Endothelial cell of umbilical vein (primary cell): ENCODE data around the gene PRCD. TPM values are rescaled to one million over a fixed set of nuclear protein-coding genes. Genes with fewer than 3 reads are reported as not detected.

Source experiments
- BruUV-seq: library from RNA; stranded (reverse); fragments of 400-500 nt; replicated peaks from 2 replicates; lab custom pipeline; 2021; lab: Mats Ljungman, UMichigan
- CTCF ChIA-PET: fragments of 300-600, 350-600 bp; sonication (Branson Sonifier 250); formaldehyde crosslinking; loops from one replicate; lab custom pipeline; 2021; ENCODE audit warnings: antibody characterized with exemption, inconsistent platforms; lab: Charles Lee
- POLR2A ChIA-PET: fragments of 300-600, 350-600 bp; sonication (Branson Sonifier 250); formaldehyde crosslinking; loops from one replicate; lab custom pipeline; 2021; ENCODE audit warnings: antibody characterized with exemption, inconsistent platforms; lab: Charles Lee
- DNase-seq: peaks from one replicate; pipeline ENCODE4 v3.0.0-alpha.2; 2011; ENCODE audit warnings: low read depth, low spot score
- FAIRE-seq: peaks from 2 replicates; lab custom pipeline; 2011; peaks lifted over from hg19 to GRCh38; lab: Jason Lieb, UNC
- H2AFZ ChIP-seq: 2 replicates; pipeline ENCODE4 v1.6.0; 2012; ENCODE audit warnings: low read depth, low read length, control low read depth, inconsistent platforms
- H3K27ac ChIP-seq: 2 replicates; pipeline ENCODE4 v1.5.1; 2011; ENCODE audit warnings: low read depth, mild to moderate bottlenecking, control low read depth, low read length, moderate library complexity; ENCODE audit not compliant: insufficient read depth
- H3K27me3 ChIP-seq, 2 experiments: 2 replicates each; pipeline versions ENCODE4 v1.6.0 to v1.6.1; 2011; ENCODE audit warnings: low read length in 2 of 2, mixed read lengths in 1 of 2; ENCODE audit not compliant: control insufficient read depth in 2 of 2, insufficient read depth in 2 of 2
- H3K36me3 ChIP-seq, 2 experiments: 2 replicates in 1 of 2; 3 replicates in 1 of 2; pipeline ENCODE4 v1.5.1; 2011; ENCODE audit warnings: low read length in 2 of 2, mild to moderate bottlenecking in 1 of 2, moderate library complexity in 1 of 2; ENCODE audit not compliant: control insufficient read depth in 2 of 2, insufficient read depth in 2 of 2; ENCODE audit errors: extremely low read depth in 1 of 2
- H3K4me1 ChIP-seq: 3 replicates; pipeline ENCODE4 v1.5.1; 2011; ENCODE audit warnings: mild to moderate bottlenecking, low read length; ENCODE audit not compliant: control insufficient read depth, insufficient read depth; ENCODE audit errors: extremely low read depth
- H3K4me2 ChIP-seq: 2 replicates; pipeline ENCODE4 v1.6.1; 2011; ENCODE audit warnings: low read length, control low read depth, mixed read lengths; ENCODE audit not compliant: insufficient read depth
- H3K4me3 ChIP-seq, 3 experiments: fragments of 200-600 bp in 1 of 3; sonication (generic), shearing (Covaris generic) in 1 of 3; replicated peaks in 1 of 3; 2 replicates each; pipeline ENCODE4 v1.5.1; 2011 to 2016; ENCODE audit warnings: control low read depth in 3 of 3, low read length in 3 of 3, mild to moderate bottlenecking in 2 of 3, inconsistent platforms in 1 of 3, low read depth in 1 of 3, moderate library complexity in 1 of 3; ENCODE audit not compliant: insufficient read depth in 1 of 3
- H3K79me2 ChIP-seq: 2 replicates; pipeline ENCODE4 v1.6.0; 2012; ENCODE audit warnings: low read length, inconsistent platforms; ENCODE audit not compliant: control insufficient read depth, insufficient read depth
- H3K9ac ChIP-seq: replicated peaks from 2 replicates; pipeline ENCODE3; 2011; ENCODE audit warnings: low read length, control low read depth; ENCODE audit not compliant: insufficient read depth; ENCODE audit errors: extremely low read depth
- H3K9me1 ChIP-seq: replicated peaks from 3 replicates; pipeline ENCODE4 v1.6.0; 2011; ENCODE audit warnings: mild to moderate bottlenecking, low read length; ENCODE audit not compliant: control insufficient read depth, insufficient read depth; ENCODE audit errors: extremely low read depth
- H3K9me3 ChIP-seq: replicated peaks from 2 replicates; pipeline ENCODE4 v1.5.1; 2012; ENCODE audit warnings: low read length, inconsistent platforms; ENCODE audit not compliant: control insufficient read depth, insufficient read depth
- H4K20me1 ChIP-seq: replicated peaks from 2 replicates; pipeline ENCODE3; 2011; ENCODE audit warnings: mild to moderate bottlenecking, low read length; ENCODE audit not compliant: control insufficient read depth, insufficient read depth; ENCODE audit errors: extremely low read depth
- CTCF ChIP-seq, 2 donors: IDR thresholded peaks; 1 replicate in 1 of 2; 2 replicates in 1 of 2; pipeline ENCODE4 v1.5.1; 2011; ENCODE audit warnings: low read length in 2 of 2, mild to moderate bottlenecking in 2 of 2, moderate library complexity in 2 of 2, control low read depth in 1 of 2, inconsistent platforms in 1 of 2, low read depth in 1 of 2; ENCODE audit not compliant: insufficient read depth in 1 of 2; ENCODE audit errors: extremely low read depth in 1 of 2
- EZH2 ChIP-seq: IDR thresholded peaks from 2 replicates; pipeline ENCODE4 v1.6.1; 2012; ENCODE audit warnings: borderline replicate concordance, low read depth, mild to moderate bottlenecking, moderate library complexity, low read length, inconsistent platforms; ENCODE audit not compliant: severe bottlenecking
- FOS ChIP-seq: IDR thresholded peaks from 2 replicates; pipeline ENCODE4 v1.6.1; 2011; ENCODE audit warnings: mild to moderate bottlenecking, low read length, moderate library complexity, borderline replicate concordance; ENCODE audit not compliant: insufficient read depth
- GATA2 ChIP-seq: IDR thresholded peaks from 2 replicates; pipeline ENCODE4 v1.7.0; 2011; ENCODE audit warnings: low read depth, mild to moderate bottlenecking, moderate library complexity, mixed read lengths, low read length; ENCODE audit not compliant: insufficient read length, insufficient read depth
- JUN ChIP-seq: IDR thresholded peaks from 2 replicates; pipeline ENCODE4 v1.6.1; 2011; ENCODE audit warnings: borderline replicate concordance, low read depth; ENCODE audit not compliant: insufficient read length, insufficient read depth
- MAX ChIP-seq: IDR thresholded peaks from 2 replicates; pipeline ENCODE4 v1.6.1; 2011; ENCODE audit not compliant: insufficient read depth, insufficient read length
- MYC ChIP-seq: IDR thresholded peaks from one replicate; pipeline ENCODE4 v1.6.1; 2011; ENCODE audit warnings: mild to moderate bottlenecking, low read depth, low read length
- POLR2A ChIP-seq: IDR thresholded peaks from 2 replicates; pipeline ENCODE4 v1.6.1; 2012; ENCODE audit warnings: low read depth, mild to moderate bottlenecking, control low read depth, low read length
- POLR2AphosphoS5 ChIP-seq: IDR thresholded peaks from 2 replicates; pipeline ENCODE4 v1.6.1; 2012; ENCODE audit warnings: low read depth, mild to moderate bottlenecking, control low read depth, low read length, moderate library complexity; ENCODE audit not compliant: insufficient read depth
- dilution Hi-C: fragments of 300-500 bp; cut with MboI; formaldehyde crosslinking; loops from one replicate; pipeline ENCODE4 v1.15.0; 2019; ENCODE audit warnings: low sequenced_read_pairs; ENCODE audit not compliant: extremely low pct_ligation_motif_present
- intact Hi-C: fragments of 100-400 bp; cut with micrococcal nuclease; formaldehyde crosslinking; loops from one replicate; pipeline ENCODE4 v1.10.0; 2022
- polyA plus RNA-seq, 4 experiments: library from polyadenylated mRNA; depleted of rRNA in 3 of 4; stranded (reverse) in 3 of 4; unstranded in 1 of 4; fragments of >200 nt; gene quantifications; 2 replicates each; pipeline versions ENCODE4 v1.2.1 to v1.2.3, GENCODE V29; 2011 to 2012; ENCODE audit warnings: missing spikeins in 1 of 4
- total RNA-seq: library from RNA; stranded (reverse); gene quantifications from 2 replicates; pipeline ENCODE4 v1.2.3, GENCODE V29; 2021

The PRCD gene
- total and polyA plus RNA-seq, 2 donors (not counting 3 experiments of a cell fraction or from before 2014, with no cell fraction given), result not detected

GRCh38 chr17:76517638-76518038, 22.2 kb upstream of the PRCD start:
- Histone ChIP-seq H3K27me3 (no peaks in the 10 kb centered on the region), H3K4me1 (no peaks in the 10 kb centered on the region), H3K4me3 (no peak overlapping the region), H3K9me3 (no peaks in the 10 kb centered on the region), H2AFZ (no peak overlapping the region), H3K27ac (no peak overlapping the region), H3K4me2 (no peak overlapping the region), H3K36me3 (no peaks in the 10 kb centered on the region), H3K79me2 (no peaks in the 10 kb centered on the region), H4K20me1 (no peaks in the 10 kb centered on the region), H3K9me1 (no peaks in the 10 kb centered on the region), H3K9ac (no peak overlapping the region)
- dilution Hi-C loops (no loop called here), intact Hi-C loops (no loop called here)
- ChIA-PET CTCF (interaction anchor here (0.6 to 1.6 kb wide), 5 partner anchors 11 to 423 kb away, joined by 3 to 6 read pairs (median 3); no protein-coding TSS in a partner anchor), POLR2A (no interaction called here)
- no peak for FAIRE-seq
- no TSS peak for BruUV-seq
- no peak for DNase-seq
- TF ChIP-seq CTCF (IDR thresholded peaks at IDR 0.05; ENCODE audit: extremely low read depth in 1 of 2, insufficient read depth in 1 of 2, low read depth in 1 of 2, low read length in 2 of 2) (no peak), MAX (no peak), POLR2AphosphoS5 (no peak), EZH2 (no peak), POLR2A (no peak), GATA2 (no peak), JUN (no peak), FOS (no peak), MYC (no peak)
